GM18868 (cell line): ENCODE results near the gene TJP1.
"Not testable (repeated sequence)": the region's sequence is repeated elsewhere in the genome, so short reads cannot be mapped to it uniquely, and the experiment has no call there.

Source experiments
- ATAC-seq: cut with Tn5 transposase; IDR thresholded peaks from one replicate; pipeline ENCODE4 v1.9.1; 2021; ENCODE audit warnings: mild to moderate bottlenecking, moderate library complexity; ENCODE audit not compliant: unreplicated experiment

The TJP1 gene

GRCh38 chr15:29800491-29801366, 21.5 kb downstream of the TJP1 start:
- no peak for ATAC-seq

- ATAC-seq = no peak
Measured at GRCh38 chr15:29799859-29800258, 22.4 kb downstream of the TJP1 start.

GRCh38 chr15:29795610-29796009, 26.7 kb downstream of the TJP1 start:
- no peak for ATAC-seq

DNA sequence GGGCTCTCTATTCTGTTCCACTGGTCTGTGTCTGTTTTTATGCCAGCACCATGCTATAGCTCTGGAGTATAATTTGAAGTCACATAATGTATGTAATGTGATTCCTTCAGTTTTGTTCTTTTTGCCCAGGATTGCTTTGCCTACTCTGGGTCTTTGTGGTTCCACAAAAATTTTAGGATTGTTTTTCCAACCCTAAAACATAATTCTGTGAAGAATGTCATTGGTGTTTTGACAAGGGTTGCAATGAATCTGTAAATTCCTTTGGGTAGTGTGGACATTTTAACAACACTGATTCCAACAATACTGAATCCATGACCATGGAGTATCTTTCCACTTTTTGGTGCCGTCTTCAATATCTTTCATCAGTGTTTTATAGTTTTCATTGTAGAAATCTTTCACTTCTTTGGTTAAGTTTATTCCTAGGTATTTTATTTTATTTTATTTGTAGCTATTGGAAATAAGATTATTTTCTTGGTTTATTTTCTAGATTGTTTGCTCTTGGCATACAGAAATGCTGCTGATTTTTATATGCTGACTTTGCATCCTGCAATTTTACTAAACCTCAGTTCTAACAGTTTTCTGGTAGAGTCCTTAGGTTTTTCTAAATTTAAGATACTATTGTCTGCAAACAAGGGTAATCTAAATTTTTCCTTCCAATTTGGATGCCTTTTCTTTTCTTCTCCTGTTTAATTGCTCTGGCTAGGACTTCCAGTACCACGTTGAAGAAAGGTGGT, 29.7 kb downstream of the TJP1 start:
- no peak for ATAC-seq

- ATAC-seq = no peak
Measured at GRCh38 chr15:29790607-29791006, 31.7 kb downstream of the TJP1 start.

DNA sequence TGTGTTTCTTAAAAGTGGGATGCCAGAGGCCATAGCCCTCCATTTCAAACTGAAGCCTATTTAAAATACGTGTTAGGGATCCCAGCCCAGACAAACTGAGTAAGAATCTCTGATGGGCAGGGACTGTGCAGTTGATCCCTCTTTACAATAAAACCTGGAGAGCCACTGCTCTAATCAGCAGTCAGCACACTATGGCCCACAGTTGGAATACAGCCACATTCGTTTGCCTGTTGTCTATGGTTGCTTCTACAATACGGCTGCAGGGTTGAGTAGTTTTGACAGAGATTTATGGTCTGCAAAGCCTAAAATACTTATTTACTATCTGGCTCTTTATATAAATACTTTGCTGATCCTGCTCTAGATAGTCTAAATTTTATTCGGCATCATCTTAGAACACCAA, 32.4 kb downstream of the TJP1 start:
- ATAC-seq = no peak

DNA sequence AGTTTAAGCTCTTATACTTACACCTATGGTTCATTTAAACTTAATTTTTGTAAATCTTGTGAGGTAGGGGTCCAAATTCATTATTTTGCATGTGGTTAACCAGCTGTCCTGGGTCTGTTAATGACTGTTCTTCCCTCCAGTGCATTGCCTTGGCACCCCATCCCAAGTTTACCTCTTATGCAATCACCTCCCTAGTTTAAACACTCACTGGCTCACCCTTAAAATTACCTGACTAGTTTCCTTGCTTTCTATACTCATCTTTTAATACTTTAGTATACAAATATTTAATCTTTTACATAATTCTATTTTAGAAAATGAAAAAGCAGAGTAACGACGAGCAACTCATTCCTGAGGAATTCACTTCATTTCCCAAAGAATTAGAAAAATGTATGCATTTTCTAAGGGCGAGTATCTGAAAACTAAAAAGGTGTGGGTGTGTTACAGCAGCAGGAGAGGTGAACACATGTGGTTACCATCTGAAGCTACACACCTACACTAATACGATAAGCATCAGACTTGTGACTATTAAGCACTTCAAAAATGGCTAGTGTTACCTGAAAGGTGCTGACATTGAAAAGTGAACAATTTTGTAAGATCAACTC, 33.7 kb downstream of the TJP1 start:
- no peak for ATAC-seq

DNA sequence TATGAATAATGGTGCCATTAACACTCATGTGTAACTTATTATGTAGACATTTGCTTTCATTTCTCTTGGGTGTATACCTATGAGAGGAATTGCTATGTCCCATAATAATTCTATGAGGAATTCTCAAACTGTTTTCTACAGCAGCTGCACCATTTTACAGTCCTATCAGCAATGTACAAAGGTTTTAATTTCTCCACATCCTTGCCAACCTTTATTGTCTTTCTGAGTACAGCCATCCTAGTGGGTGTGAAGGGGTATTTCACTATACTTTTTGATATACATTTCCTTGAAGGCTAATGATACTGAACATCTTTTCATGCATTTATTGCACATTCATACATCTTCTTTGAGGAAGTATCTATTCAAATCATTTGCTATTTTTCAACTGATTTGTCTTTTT, 34.5 kb downstream of the TJP1 start:
- no peak for ATAC-seq

DNA sequence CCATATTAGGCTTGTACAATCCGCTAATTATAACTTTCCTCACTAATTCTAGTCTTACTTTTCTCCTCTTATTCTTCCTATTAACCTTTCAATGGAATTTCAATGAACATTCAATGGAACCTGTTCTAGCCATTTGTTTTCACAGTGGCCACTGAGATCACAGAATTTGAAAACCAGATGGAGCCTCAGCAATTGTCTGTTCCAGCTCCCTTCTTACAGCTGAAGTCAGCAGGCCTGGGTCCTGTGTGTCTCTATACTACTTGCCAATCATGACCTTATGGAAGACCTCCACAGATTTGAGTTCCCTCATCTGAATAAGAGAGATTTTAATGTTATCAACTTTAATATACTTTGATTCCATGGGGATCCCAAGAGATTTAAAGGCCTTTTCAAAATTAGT, 36.6 kb downstream of the TJP1 start:
- ATAC-seq = no peak

DNA sequence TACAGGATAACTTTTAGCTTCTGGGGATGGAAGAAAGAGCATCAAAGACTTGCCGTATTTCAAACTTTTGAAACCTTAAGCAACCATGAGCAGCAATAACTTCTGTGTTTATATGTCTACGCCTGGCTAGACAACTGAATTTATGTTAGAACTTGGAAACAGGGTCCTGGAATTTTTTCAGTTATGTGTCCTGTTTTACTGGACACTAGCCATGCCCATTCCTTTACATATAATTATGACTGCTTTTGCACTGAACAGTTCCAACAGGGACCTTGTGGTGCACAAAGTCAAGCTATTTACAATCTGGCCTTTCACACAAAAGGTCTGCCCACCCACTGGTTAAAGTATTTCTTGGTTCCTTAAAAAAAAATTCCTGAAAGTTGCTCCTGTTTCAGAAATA, 37.1 kb downstream of the TJP1 start:
- ATAC-seq = no peak

- ATAC-seq = no peak
Measured at GRCh38 chr15:29784413-29784812, 37.9 kb downstream of the TJP1 start.

- not testable (repeated sequence) for ATAC-seq
Measured at GRCh38 chr15:29782816-29783215, 39.5 kb downstream of the TJP1 start.

DNA sequence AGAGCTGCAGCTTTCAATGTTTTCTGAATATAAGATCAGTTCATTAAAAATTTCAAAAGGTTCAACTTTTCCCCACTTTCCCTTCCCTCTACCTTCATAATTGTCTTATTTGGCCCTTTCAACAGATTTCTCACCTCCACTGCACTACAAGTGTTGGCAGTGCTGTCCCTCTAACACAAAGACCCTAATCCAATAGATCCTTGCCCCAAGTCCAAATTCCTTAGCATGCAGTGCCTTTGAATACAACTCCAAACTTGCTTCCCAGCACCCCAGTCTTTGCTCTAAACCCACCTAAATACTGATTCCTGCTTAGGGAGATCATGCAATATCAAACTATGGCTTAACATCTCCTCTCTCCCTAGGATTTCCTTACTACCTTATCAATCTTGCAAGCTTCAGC, 43.9 kb downstream of the TJP1 start:
- ATAC-seq = no peak

GRCh38 chr15:29776859-29777258, 45.4 kb downstream of the TJP1 start:
- ATAC-seq = no peak

DNA sequence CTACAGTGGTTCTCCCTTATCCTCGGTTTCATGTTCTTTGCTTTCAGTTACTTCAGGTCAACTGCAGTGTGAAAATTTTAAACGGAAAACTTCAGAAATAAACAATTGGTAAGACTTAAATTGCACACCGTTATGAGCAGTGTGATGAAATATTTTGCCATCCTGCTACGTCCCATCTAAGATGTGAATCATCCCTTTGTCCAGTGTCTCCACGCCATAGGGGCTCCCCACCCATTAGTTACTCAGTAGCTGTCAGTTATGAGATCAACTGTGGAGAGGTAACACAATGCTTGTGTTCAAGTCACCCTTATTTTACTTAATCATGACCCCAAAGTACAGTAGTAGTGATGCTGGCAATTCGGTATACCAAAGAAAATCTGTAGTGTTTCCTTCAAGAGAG, 47.4 kb downstream of the TJP1 start:
- no peak for ATAC-seq

DNA sequence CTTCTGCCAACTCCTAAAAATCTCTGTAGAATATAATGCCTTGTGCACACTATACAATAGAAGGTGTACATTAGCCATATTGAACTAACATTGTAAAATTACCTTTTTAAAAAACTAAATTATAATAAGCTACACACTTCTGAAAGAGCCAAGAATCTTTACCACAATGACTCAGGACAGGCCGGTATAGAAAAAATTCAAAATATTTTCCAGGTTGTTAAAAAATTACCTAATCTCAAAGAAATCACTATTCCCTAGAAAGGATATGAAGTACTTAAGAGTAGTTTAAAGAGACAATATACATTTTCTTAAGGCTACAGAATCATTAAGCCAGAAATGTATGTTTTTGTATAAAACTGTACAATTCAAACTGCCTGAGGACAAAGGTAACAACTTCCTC, 48.5 kb downstream of the TJP1 start:
- no peak for ATAC-seq

DNA sequence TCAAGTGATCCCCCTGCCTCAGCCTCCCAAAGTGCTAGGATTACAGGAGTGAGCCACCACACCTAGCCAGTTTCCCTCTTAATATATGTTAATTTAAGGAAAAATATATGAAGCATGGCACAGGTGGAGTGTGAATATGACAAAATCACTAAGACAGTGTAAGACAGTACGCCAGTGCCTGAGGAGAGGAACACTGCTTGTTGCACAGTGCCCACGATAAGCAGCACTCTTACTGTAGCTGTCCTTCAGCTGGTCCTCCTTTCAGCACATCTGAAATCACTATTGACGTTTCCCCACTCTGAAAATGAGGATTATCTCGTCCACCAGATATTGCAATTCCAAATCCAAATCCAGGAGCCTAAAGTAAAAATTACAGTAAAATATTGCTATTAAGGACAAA, 49.3 kb downstream of the TJP1 start:
- ATAC-seq = no peak

GRCh38 chr15:29770796-29771195, 51.5 kb downstream of the TJP1 start:
- no peak for ATAC-seq

GRCh38 chr15:29765898-29766527, 56.3 kb downstream of the TJP1 start:
- no peak for ATAC-seq

DNA sequence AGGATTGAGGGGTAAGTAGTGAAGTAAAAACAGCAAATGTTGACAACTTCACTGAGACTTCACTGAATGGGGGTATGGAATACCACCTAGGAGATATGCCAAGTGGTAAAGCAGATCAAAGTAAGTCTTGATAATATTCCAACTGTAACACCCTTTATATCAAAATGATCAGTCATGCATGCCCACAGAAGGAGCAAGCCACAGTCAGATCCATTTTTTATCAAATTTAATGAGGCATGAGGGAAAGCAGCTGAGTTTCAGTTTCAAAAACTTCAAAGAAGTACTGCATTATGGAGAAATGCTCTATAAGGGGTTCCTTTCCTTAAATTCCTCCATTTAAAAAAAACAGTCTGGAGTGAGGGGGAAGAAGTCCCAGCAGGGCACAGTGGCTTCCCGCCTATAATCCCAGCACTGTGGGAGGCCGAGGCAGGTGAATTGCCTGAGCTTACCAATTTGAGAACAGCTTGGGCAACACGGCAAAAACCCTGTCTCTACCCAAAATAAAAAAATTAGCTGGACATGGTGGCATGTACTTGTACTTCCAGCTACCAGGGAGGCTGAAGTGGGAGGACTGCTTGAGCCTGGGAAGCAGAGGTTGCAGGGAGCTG, 56.9 kb downstream of the TJP1 start:
- no peak for ATAC-seq

GRCh38 chr15:29759596-29759995, 62.7 kb downstream of the TJP1 start:
- ATAC-seq = no peak
